Hepatocyte (in vitro differentiated cells): Measurements from ENCODE around the gene PRSS33. TPM values are rescaled to one million over a fixed set of nuclear protein-coding genes. Genes with fewer than 3 reads are reported as not detected.

Experiments
- DNase-seq: peaks from one replicate; pipeline ENCODE4 v3.0.0-alpha.2; 2016; ENCODE audit warnings: low spot score
- H2AFZ ChIP-seq: fragments of 200-600 bp; sonication (generic); 2 replicates; pipeline ENCODE4 v1.6.0; 2016; ENCODE audit warnings: antibody characterized with exemption, mild to moderate bottlenecking
- H3K27ac ChIP-seq: fragments of 200-600 bp; sonication (generic); 2 replicates; pipeline ENCODE4 v1.5.1; 2016; ENCODE audit warnings: mild to moderate bottlenecking
- H3K27me3 ChIP-seq: fragments of 200-600 bp; sonication (generic); 2 replicates; pipeline ENCODE4 v1.6.1; 2016
- H3K36me3 ChIP-seq: fragments of 200-600 bp; sonication (generic); replicated peaks from 2 replicates; pipeline ENCODE4 v1.5.1; 2016; ENCODE audit warnings: low read depth; ENCODE audit not compliant: insufficient read depth
- H3K4me1 ChIP-seq: fragments of 200-600 bp; sonication (generic); 2 replicates; pipeline ENCODE4 v1.5.1; 2016; ENCODE audit warnings: mild to moderate bottlenecking, moderate library complexity; ENCODE audit not compliant: insufficient read depth
- H3K4me2 ChIP-seq: fragments of 200-600 bp; sonication (generic); 2 replicates; pipeline ENCODE4 v1.6.0; 2016
- H3K4me3 ChIP-seq: fragments of 200-600 bp; sonication (generic); 2 replicates; pipeline ENCODE4 v1.5.1; 2016; ENCODE audit warnings: mild to moderate bottlenecking
- H3K79me2 ChIP-seq: fragments of 200-600 bp; sonication (generic); 2 replicates; pipeline ENCODE4 v1.6.0; 2017; ENCODE audit warnings: mild to moderate bottlenecking
- H3K9me2 ChIP-seq: fragments of 200-600 bp; sonication (generic); replicated peaks from 2 replicates; pipeline ENCODE4 v1.6.0; 2017; ENCODE audit warnings: mild to moderate bottlenecking; ENCODE audit not compliant: insufficient read depth
- H3K9me3 ChIP-seq: fragments of 200-600 bp; sonication (generic); 2 replicates; pipeline ENCODE4 v1.5.1; 2016; ENCODE audit warnings: low read depth, mild to moderate bottlenecking
- H4K20me1 ChIP-seq: fragments of 200-600 bp; sonication (generic); 2 replicates; pipeline ENCODE4 v1.6.0; 2016; ENCODE audit warnings: mild to moderate bottlenecking; ENCODE audit not compliant: insufficient read depth, poor library complexity, severe bottlenecking
- CTCF ChIP-seq: fragments of 200-600 bp; sonication (generic); IDR thresholded peaks from 2 replicates; pipeline ENCODE4 v1.5.1; 2016; ENCODE audit warnings: antibody characterized with exemption, mild to moderate bottlenecking; ENCODE audit not compliant: poor library complexity
- EZH2 ChIP-seq: fragments of 200-600 bp; sonication (generic); IDR thresholded peaks from 2 replicates; pipeline ENCODE4 v1.6.1; 2016; ENCODE audit warnings: antibody characterized with exemption, mild to moderate bottlenecking, borderline replicate concordance
- EZH2phosphoT487 ChIP-seq: fragments of 200-600 bp; sonication (generic); IDR thresholded peaks from one replicate; pipeline ENCODE4 v1.6.1; 2018; ENCODE audit warnings: antibody characterized with exemption, mild to moderate bottlenecking, low read depth, moderate library complexity; ENCODE audit not compliant: unreplicated experiment, severe bottlenecking
- whole genome bisulfite sequencing: methylation state at CpG from one replicate; pipeline ENCODE4 v1.1.6; 2016; ENCODE audit warnings: low lambda C conversion rate; ENCODE audit errors: missing lambda C conversion rate; 5-methylcytosine and 5-hydroxymethylcytosine counted together
- polyA plus RNA-seq: library from polyadenylated mRNA; unstranded; fragments of >200 nt; fragmentation: Nextera tagmentation; extraction: Ambion mirVana; gene quantifications from 2 replicates; pipeline ENCODE4 v1.2.1, GENCODE V29; 2016
- total RNA-seq: library from RNA; depleted of rRNA; stranded (reverse); fragments of >200 nt; gene quantifications from 2 replicates; pipeline ENCODE4 v1.2.3, GENCODE V29; 2014

The PRSS33 gene
- total and polyA plus RNA-seq, 2 experiments from 2014 or later: not detected

- Histone ChIP-seq H3K27ac (no peak overlapping the region), H3K9me3 (no peaks in the 10 kb centered on the region), H3K4me1 (no peaks in the 10 kb centered on the region), H3K4me3 (no peak overlapping the region), H3K9me2 (no peaks in the 10 kb centered on the region), H2AFZ (no peak overlapping the region), H3K36me3 (peaks cover 36% of the 10 kb centered on the region), H3K79me2 (peaks cover 96% of the 10 kb centered on the region), H3K4me2 (no peak overlapping the region), H4K20me1 (peaks cover 52% of the 10 kb centered on the region), H3K27me3 (no peaks in the 10 kb centered on the region)
- TF ChIP-seq CTCF (no peak), EZH2phosphoT487 (no peak), EZH2 (no peak)
- no peak for DNase-seq
- WGBS: 99% methylated on average over 6 of the region's 6 CpGs
These were observed 24.2 kb downstream of the PRSS33 start for GRCh38 chr16:2763173-2763572.

GRCh38 chr16:2762711-2763110 is 24.6 kb downstream of the PRSS33 start:
- H3K9me2 ChIP-seq: no peaks in the 10 kb centered on the region
- H3K36me3 ChIP-seq: peaks cover 36% of the 10 kb centered on the region
- no peaks in the 10 kb centered on the region for H3K27me3 ChIP-seq
- no peak overlapping the region for H3K4me2 ChIP-seq
- H3K9me3 ChIP-seq: no peaks in the 10 kb centered on the region
- H2AFZ ChIP-seq: no peak overlapping the region
- over 99% methylated on average over 13 of the region's 13 CpGs for WGBS
- peaks cover 52% of the 10 kb centered on the region for H4K20me1 ChIP-seq
- H3K27ac ChIP-seq: no peak overlapping the region
- DNase-seq: no peak
- no peak overlapping the region for H3K4me3 ChIP-seq
- no peaks in the 10 kb centered on the region for H3K4me1 ChIP-seq
- peaks cover 96% of the 10 kb centered on the region for H3K79me2 ChIP-seq
- no peak for TF ChIP-seq CTCF
- TF ChIP-seq EZH2phosphoT487: no peak
- no peak for TF ChIP-seq EZH2

- WGBS: 98% methylated on average over 42 of the region's 42 CpGs
- no peaks in the 10 kb centered on the region for H3K4me1 ChIP-seq
- no peak overlapping the region for H3K27ac ChIP-seq
- DNase-seq: no peak
- no peaks in the 10 kb centered on the region for H3K9me3 ChIP-seq
- H3K4me2 ChIP-seq: no peak overlapping the region
- H3K36me3 ChIP-seq: peaks cover 36% of the 10 kb centered on the region
- H3K27me3 ChIP-seq: no peaks in the 10 kb centered on the region
- peaks cover 98% of the 10 kb centered on the region for H3K79me2 ChIP-seq
- H4K20me1 ChIP-seq: peaks cover 52% of the 10 kb centered on the region
- no peak overlapping the region for H3K4me3 ChIP-seq
- no peaks in the 10 kb centered on the region for H3K9me2 ChIP-seq
- TF ChIP-seq EZH2phosphoT487 (no peak), EZH2 (no peak), CTCF (no peak)
- H2AFZ ChIP-seq: no peak overlapping the region
These were observed 25.3 kb downstream of the PRSS33 start for GRCh38 chr16:2761886-2762583.
